ENCODE measurements around the gene COPS4.

- TF ChIP-seq CTCF (IDR thresholded peaks at IDR 0.05): no peak
- TF ChIP-seq POLR2A (IDR thresholded peaks at IDR 0.05): no peak
These were observed 80.8 kb downstream of the COPS4 start for GRCh38 chr4:83115656-83116285.

Data from adrenal gland (tissue), 5 donors.